Stimulated activated naive CD8-positive, alpha-beta T cell treated with anti-CD3 and anti-CD28 coated beads, Interleukin-15, Interleukin-2, amounts not matched to agents 100 U/mL and 50 U/mL, for 24 hours (primary cell): ENCODE results near the gene FOXN1.
"Not testable (repeated sequence)": the region's sequence is repeated elsewhere in the genome, so short reads cannot be mapped to it uniquely, and the experiment has no call there.

Source experiments
- ATAC-seq: fragments of 150-1000 bp; cut with Tn5 transposase; one replicate; pipeline ENCODE4 v1.10.0; 2021
- DNase-seq: peaks from one replicate; pipeline ENCODE4 v3.0.0; 2021

Gene FOXN1

GRCh38 chr17:28505986-28506665, at the start of gene FOXN1:
TSS of gene FOXN1 (plus strand) at chr17:28506348. CDS start at chr17:28523970, 17,622 bp downstream.
- ATAC-seq (no peak), DNase-seq (no peak)

GRCh38 chr17:28457890-28458289, 48.3 kb upstream of the FOXN1 start:
- no peak for ATAC-seq
- DNase-seq: no peak

- ATAC-seq, DNase-seq: not testable (repeated sequence)
Measured at GRCh38 chr17:28458881-28459280, 47.3 kb upstream of the FOXN1 start.

DNA sequence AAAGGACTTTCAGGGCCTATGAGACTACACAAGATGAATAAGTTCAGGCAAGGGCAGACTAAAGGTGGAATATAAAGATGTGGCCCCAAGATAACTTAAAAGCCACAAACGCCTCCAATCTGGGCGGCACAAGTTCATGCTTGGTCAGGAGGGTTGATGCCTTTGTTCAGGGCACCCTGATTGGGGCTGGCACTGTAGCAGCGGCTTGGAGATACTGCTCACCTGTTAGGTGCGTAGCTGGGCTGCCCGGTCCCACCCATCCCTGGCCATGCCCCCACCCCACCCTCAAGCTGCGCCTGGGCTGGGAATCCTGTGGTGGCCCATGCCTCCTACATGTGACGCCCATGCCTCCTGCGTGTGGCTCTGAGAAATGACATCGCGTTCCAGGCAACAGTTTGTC, 45.2 kb upstream of the FOXN1 start:
- DNase-seq: no peak
- no peak for ATAC-seq

DNA sequence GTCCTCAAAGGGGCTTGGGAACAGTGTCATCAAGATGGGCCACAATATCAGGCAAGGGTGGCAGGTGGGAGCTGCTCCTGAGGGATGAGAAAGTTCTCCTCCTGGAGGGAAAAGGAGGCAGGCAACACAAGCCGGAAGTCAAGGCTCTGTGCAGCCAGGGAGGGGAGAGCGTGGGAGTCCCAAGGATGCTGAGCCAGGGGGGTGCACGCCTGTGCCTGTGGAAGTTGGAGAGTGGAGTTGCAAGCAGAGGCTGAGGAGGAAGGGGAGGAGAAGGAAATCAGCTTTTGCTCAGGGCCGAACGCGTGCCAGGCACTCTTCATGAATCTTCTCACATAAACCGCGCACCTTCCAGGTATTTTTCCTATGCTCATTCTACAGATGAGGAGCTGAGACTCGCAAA, 40.1 kb upstream of the FOXN1 start:
- ATAC-seq: no peak
- DNase-seq: no peak

- no peak for DNase-seq
- no peak for ATAC-seq
Measured at GRCh38 chr17:28466521-28467048, 39.6 kb upstream of the FOXN1 start.

DNA sequence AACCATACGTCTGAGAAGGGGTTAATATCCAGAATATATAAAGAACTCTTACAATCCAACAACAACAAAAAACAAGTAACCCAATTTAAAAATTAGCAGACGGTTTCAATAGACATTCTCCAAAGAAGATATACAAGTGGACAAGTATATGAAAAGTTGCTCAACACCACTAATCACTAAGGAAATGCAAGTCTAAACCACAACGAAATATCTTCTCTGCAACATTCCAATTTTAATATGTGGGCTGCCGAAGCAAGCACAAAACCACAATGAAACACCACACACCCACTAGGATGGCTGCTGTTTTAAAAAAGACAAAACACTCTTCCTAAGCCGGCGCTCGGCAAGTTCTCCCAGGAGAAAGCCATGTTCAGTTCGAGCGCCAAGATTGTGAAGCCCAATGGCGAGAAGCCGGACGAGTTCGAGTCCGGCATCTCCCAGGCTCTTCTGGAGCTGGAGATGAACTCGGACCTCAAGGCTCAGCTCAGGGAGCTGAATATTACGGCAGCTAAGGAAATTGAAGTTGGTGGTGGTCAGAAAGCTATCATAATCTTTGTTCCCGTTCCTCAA, 38.6 kb upstream of the FOXN1 start:
- ATAC-seq: no peak

DNA sequence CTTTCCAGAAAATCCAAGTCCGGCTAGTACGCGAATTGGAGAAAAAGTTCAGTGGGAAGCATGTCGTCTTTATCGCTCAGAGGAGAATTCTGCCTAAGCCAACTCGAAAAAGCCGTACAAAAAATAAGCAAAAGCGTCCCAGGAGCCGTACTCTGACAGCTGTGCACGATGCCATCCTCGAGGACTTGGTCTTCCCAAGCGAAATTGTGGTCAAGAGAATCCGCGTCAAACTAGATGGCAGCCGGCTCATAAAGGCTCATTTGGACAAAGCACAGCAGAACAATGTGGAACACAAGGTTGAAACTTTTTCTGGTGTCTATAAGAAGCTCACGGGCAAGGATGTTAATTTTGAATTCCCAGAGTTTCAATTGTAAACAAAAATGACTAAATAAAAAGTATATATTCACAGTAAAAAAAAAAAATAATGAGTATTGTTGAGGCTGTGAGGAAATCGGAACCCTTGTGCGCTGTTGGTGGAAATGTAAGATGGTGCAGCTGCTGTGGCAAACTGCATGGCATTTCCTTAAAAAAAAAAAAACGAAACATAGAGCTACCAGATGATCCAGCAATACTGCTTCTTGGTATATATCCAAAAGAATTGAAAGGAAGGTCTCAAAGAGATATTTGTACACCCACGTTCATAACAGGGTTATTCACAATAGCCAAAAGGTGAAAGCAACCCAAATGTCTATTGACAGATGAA, 38.0 kb upstream of the FOXN1 start:
- DNase-seq, ATAC-seq: not testable (repeated sequence)

More for the DNA sequence above, 38.6 kb upstream of the FOXN1 start:
- DNase-seq: no peak

DNA sequence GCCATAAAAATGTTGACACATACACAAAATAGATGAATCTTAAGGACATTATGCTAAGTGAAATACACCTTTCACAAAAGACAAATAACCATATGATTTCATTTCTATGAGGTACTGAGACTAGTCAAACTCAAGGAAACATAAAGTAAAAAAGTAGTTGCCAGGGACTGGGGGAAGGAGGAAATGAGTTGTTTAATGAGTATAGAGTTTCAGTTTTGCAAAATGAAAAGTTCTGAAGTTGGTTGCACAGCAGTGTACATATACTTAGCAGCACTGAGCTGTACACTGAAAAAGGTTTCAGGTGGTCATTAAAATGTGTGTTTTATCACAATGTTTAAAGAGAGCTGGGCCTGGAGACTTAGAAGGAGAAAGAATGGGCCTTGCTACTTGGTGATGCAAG, 37.4 kb upstream of the FOXN1 start:
- peak; percentile 72 for ATAC-seq
- DNase-seq: no peak

- no peak for DNase-seq
- ATAC-seq: no peak
Measured at GRCh38 chr17:28469376-28469775, 36.8 kb upstream of the FOXN1 start.

DNA sequence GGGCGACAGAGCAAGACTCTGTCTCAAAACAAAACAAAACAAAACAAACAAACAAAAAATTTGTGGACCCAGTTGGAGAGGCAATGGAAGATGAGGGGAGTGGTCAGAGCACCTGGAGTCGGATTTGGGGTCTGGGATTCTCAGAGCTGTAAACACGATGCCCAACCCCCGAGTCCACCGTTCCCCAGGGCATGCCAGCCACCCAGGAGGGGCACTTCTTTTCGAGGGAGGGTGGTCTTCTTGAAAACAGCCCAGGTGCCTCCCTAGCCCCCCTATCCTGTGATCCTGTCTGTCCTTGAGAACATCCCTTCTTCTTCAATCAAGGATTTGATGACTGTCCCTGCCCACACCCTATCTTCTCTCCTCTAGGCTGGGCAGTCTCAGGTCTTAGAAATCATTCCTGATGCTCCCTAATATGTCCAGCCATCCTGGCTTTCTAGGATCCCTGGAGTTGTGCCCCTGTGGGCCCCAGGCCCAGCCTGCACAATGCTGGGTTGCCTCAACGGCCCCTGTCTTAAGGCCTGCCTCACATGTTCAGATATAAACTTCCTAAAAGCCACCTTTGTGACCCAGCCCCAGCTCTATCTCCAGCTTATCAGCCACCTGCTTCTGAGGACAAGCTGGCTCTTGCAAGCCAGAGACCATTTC, 35.8 kb upstream of the FOXN1 start:
- DNase-seq (no peak), ATAC-seq (no peak)

- no peak for DNase-seq
- no peak for ATAC-seq
Measured at GRCh38 chr17:28470914-28471366, 35.2 kb upstream of the FOXN1 start.

DNA sequence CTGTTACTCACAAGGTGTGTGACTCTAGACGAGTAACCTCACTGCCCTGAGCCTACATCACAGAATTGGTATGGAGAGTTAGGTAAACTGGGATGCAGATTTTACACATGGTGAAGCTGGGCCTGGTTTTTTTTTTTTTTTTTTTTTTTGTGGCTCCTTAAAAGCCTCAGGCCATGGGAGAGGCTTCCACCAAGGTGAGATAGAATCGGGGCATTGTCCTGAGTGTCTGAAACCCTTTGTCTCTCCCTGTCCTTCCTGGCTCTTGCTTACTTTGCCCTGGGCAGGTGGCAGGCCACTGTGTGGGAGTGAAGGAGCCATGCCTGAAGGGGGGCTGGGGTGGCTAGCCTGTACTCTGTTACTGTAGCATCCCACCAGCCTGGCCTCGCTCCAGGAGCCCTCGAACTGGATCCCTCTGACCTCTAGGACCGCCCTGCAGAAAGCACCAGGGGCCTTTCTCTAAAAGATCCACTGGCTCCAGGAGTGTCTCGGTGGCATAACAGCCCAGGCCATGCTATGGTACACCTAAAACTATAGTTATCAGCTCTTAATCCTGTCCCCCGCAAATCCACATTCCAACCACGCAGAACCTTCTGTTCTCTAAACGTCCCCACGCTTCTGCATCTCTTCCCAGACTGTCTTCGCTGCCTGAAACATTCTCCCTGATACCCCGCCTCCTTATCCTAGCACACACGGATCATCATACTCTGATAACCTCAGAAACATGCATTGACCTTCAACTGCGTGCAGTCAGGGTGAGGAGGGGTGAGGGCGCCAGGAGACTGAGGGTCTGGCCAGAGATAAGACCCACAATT, 34.4 kb upstream of the FOXN1 start:
- ATAC-seq: no peak
- no peak for DNase-seq

- ATAC-seq (no peak), DNase-seq (no peak)
Measured at GRCh38 chr17:28472871-28473497, 33.2 kb upstream of the FOXN1 start.

DNA sequence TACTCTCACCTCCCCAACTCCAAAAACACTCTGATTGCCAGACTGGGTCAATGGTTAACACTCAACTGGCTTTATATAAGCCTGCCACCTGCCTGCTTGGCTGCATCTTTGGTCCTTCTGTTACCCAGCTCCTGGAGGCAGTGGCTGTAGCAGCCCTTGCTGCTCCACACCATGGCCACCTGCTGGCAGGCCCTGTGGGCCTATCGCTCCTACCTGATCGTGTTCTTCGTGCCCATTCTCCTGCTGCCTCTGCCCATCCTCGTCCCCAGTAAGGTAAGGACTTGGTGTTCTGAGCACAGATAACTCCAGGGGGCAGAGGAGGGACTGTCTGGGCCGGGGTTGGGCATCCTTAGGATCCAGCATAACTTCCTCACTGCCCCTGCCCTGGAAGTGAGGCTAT, 32.6 kb upstream of the FOXN1 start, which contains the start of gene SLC13A2:
Gene SLC13A2, plus strand, starts transcription at position 103 of the 400 bp plus-strand sequence. Its CDS starts 69 bp downstream, at position 172.
- ATAC-seq (no peak), DNase-seq (no peak)

GRCh38 chr17:28474111-28474531, 32.0 kb upstream of the FOXN1 start:
- ATAC-seq (no peak), DNase-seq (no peak)

DNA sequence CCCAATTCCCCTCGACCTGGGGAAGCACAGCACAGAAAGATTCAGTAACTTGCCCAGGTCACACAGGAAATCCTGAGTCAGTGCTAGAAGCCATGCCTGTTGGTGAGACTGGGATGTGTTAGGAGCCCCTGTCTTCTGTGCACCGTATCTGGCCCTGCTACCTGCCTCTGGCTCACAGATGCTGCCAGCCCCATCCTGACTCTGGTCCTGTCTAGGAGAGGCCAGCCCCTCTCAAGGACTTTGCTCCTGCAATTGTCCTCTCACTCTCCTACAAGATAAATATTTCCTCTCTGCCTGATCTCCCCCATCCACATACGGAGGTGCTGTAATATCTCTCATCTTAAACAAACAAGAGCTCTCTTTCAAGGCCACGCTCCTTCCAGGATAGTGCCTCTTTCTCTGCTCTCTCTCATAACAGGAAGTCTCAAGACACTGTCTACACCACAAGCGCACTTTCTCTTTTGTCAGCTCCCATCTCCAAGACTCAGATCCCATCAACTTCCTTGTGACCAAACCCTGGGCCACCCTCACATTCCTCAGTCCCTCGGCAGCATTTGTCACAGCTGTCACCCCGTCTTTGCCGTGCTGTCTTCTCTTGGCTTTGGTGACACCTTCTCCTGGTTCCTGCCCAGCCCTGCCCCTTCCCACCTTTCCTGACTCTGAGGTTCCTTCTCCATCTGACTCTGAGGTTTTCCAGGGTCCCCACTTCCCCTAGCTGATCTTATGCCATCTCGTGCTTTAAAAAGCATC, 30.8 kb upstream of the FOXN1 start:
- DNase-seq (no peak), ATAC-seq (no peak)

DNA sequence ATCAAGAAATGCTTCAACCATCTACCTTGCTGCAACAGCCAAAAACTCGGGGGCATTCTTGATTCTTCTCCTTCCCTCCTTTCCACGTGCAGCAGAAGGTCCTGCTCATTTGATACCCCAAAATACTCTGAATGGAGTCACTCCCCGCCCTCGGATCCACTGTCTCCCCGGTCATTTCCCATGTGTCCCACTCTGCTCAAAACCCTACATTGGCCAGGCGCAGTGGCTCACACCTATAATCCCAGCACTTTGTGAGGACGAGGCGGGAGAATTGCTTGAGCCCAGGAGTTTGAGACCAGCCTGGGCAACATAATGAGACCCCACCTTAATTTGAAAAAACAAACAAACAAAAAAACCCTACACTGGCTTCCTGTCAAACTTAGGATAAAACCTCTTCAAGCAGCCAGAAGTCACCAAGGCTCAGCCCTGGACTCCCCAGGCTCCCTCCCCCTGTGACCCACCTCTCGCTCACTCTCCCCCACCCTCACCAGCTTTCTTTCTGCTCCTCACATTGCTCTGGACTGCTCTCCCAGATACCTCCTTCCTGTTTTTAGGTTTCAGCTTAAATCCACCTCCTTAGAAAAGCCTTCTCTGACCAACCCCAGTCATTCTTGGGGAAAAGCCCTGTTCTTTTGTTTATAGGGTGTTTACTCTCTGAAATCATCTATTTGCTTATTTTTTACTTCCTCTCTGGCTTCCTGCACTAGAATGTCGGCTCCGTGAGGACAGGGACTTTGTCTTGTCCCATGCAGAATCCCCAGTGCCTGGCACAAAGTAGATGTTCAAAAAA, 29.9 kb upstream of the FOXN1 start:
- DNase-seq: no peak
- no peak for ATAC-seq

DNA sequence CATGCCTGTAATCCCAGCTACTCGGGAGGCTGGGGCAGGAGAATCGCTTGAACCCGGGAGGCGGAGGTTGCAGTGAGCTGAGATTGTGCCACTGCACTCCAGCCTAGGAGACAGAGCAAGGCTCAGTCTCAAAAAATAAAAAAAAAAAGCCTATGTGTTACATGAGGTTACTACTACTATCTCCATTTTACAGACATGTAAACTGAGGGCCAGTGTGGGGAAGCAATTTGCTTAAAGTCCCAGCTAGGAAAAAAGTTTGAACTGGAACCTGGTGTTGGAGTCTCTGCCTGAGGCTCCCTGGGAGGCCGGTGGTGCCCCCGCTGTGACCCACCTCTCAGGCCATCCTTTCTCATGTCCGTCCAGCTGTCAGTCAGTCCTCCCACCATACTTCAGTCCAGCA, 28.2 kb upstream of the FOXN1 start:
- no peak for ATAC-seq
- no peak for DNase-seq
